Measurements from ENCODE around the gene SMCO1. TPM values are rescaled to one million over a fixed set of nuclear protein-coding genes. Genes with fewer than 3 reads are reported as not detected.
"Not testable (repeated sequence)": the region's sequence is repeated elsewhere in the genome, so short reads cannot be mapped to it uniquely, and the experiment has no call there.

Gene SMCO1
- polyA plus RNA-seq, 2 of the 4 experiments (the other 2 are of a cell fraction) = not detected

DNA sequence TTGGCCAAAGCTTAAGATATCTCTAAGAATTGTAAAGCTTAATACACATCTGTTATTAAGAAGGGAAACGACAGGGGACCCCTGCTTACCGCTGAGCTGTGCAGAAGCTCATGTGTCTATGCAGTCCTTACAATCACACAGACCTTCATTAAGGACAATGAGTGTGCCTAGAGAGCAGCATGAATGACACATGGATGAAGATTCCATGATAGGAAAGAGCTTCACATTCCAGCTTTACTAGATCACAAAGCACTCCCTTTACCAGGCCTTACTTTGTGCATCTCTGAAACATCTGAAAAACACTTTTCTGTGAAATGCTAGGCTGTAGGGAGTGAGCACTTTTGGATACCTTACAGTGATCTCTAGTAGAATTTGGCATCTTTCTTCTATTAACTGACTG, 43.6 kb downstream of the SMCO1 start:
- Histone ChIP-seq H3K4me2 (no peak overlapping the region), H3K4me3 (no peak overlapping the region), H3K4me1 (no peaks in the 10 kb centered on the region), H3K9me3 (no peaks in the 10 kb centered on the region), H3K27ac (no peak overlapping the region)
- CTCF ChIA-PET = no interaction called here
- WGBS (ENCODE audit: missing lambda C conversion rate) = 94% methylated on average over 2 of the region's 2 CpGs
- FAIRE-seq (no peak), ATAC-seq (no peak), DNase-seq (ENCODE audit: low read depth in 1 of 2, low spot score in 1 of 2) (no peak)
- POLR2A ChIA-PET = no interaction called here
- TF ChIP-seq, protein P1, sequence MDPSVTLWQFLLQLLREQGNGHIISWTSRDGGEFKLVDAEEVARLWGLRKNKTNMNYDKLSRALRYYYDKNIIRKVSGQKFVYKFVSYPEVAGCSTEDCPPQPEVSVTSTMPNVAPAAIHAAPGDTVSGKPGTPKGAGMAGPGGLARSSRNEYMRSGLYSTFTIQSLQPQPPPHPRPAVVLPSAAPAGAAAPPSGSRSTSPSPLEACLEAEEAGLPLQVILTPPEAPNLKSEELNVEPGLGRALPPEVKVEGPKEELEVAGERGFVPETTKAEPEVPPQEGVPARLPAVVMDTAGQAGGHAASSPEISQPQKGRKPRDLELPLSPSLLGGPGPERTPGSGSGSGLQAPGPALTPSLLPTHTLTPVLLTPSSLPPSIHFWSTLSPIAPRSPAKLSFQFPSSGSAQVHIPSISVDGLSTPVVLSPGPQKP (IDR thresholded peaks at IDR 0.05; ENCODE audit: low read depth, low read length) = no peak
- TF ChIP-seq, protein P2, sequence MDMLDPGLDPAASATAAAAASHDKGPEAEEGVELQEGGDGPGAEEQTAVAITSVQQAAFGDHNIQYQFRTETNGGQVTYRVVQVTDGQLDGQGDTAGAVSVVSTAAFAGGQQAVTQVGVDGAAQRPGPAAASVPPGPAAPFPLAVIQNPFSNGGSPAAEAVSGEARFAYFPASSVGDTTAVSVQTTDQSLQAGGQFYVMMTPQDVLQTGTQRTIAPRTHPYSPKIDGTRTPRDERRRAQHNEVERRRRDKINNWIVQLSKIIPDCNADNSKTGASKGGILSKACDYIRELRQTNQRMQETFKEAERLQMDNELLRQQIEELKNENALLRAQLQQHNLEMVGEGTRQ (IDR thresholded peaks at IDR 0.05) = no peak
- TF ChIP-seq CBX2 (IDR thresholded peaks at IDR 0.05; ENCODE audit: borderline replicate concordance, low read depth) (no peak), GATA3 (IDR thresholded peaks at IDR 0.05; ENCODE audit: borderline replicate concordance) (no peak), FOXS1 (CRISPR knock-in tag; IDR thresholded peaks at IDR 0.05) (no peak), TP53 (CRISPR knock-in tag; IDR thresholded peaks at IDR 0.05) (no peak), SMC3 (IDR thresholded peaks at IDR 0.05) (no peak), JUNB (IDR thresholded peaks at IDR 0.05) (no peak), POLR2AphosphoS2 (conservative IDR thresholded peaks at IDR 0.05; ENCODE audit: low read length) (no peak), RFX5 (IDR thresholded peaks at IDR 0.05) (no peak), ZSCAN20 (CRISPR knock-in tag; IDR thresholded peaks at IDR 0.05) (no peak), CBX8 (IDR thresholded peaks at IDR 0.05) (no peak), EHMT2 (IDR thresholded peaks at IDR 0.05; ENCODE audit: low read depth) (no peak), MAZ (IDR thresholded peaks at IDR 0.05; ENCODE audit: borderline replicate concordance, low read depth, low read length) (no peak), NPAS2 (CRISPR knock-in tag; IDR thresholded peaks at IDR 0.05; ENCODE audit: borderline replicate concordance) (no peak)
- TF ChIP-seq, protein P3, sequence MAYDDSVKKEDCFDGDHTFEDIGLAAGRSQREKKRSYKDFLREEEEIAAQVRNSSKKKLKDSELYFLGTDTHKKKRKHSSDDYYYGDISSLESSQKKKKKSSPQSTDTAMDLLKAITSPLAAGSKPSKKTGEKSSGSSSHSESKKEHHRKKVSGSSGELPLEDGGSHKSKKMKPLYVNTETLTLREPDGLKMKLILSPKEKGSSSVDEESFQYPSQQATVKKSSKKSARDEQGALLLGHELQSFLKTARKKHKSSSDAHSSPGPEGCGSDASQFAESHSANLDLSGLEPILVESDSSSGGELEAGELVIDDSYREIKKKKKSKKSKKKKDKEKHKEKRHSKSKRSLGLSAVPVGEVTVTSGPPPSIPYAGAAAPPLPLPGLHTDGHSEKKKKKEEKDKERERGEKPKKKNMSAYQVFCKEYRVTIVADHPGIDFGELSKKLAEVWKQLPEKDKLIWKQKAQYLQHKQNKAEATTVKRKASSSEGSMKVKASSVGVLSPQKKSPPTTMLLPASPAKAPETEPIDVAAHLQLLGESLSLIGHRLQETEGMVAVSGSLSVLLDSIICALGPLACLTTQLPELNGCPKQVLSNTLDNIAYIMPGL (CRISPR knock-in tag; IDR thresholded peaks at IDR 0.05; ENCODE audit: borderline replicate concordance) = no peak
- TF ChIP-seq, protein P4, sequence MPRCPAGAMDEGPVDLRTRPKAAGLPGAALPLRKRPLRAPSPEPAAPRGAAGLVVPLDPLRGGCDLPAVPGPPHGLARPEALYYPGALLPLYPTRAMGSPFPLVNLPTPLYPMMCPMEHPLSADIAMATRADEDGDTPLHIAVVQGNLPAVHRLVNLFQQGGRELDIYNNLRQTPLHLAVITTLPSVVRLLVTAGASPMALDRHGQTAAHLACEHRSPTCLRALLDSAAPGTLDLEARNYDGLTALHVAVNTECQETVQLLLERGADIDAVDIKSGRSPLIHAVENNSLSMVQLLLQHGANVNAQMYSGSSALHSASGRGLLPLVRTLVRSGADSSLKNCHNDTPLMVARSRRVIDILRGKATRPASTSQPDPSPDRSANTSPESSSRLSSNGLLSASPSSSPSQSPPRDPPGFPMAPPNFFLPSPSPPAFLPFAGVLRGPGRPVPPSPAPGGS (IDR thresholded peaks at IDR 0.05) = no peak
- TF ChIP-seq, protein P5, sequence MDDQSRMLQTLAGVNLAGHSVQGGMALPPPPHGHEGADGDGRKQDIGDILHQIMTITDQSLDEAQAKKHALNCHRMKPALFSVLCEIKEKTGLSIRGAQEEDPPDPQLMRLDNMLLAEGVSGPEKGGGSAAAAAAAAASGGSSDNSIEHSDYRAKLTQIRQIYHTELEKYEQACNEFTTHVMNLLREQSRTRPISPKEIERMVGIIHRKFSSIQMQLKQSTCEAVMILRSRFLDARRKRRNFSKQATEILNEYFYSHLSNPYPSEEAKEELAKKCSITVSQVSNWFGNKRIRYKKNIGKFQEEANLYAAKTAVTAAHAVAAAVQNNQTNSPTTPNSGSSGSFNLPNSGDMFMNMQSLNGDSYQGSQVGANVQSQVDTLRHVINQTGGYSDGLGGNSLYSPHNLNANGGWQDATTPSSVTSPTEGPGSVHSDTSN (IDR thresholded peaks at IDR 0.05) = no peak

DNA sequence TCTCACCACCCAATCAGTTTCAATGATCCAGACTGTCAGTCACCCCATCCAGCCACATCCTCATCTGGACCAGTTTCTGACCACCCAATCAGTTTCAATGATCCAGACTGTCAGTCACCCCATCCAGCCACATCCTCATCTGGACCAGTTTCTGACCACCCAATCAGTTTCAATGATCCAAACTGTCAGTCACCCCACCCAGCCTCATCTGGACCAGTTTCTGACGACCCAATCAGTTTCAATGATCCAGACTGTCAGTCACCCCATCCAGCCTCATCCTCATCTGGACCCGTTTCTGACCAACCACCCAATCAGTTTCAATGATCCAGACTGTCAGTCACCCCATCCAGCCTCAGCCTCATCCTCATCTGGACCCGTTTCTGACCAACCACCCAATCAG, 45.0 kb downstream of the SMCO1 start:
- ATAC-seq; DNase-seq (ENCODE audit: low read depth in 1 of 2, low spot score in 1 of 2); FAIRE-seq; H3K4me2 ChIP-seq; H3K27ac ChIP-seq; H3K4me3 ChIP-seq; H3K4me1 ChIP-seq; H3K9me3 ChIP-seq; POLR2A ChIA-PET: not testable (repeated sequence)
- CTCF ChIA-PET = interaction anchor here (1.6 kb wide), 1 partner anchor 20 kb away, joined by 4 read pairs; no protein-coding TSS in a partner anchor
- WGBS (ENCODE audit: missing lambda C conversion rate) = 100% methylated on average over 3 of the region's 3 CpGs

DNA sequence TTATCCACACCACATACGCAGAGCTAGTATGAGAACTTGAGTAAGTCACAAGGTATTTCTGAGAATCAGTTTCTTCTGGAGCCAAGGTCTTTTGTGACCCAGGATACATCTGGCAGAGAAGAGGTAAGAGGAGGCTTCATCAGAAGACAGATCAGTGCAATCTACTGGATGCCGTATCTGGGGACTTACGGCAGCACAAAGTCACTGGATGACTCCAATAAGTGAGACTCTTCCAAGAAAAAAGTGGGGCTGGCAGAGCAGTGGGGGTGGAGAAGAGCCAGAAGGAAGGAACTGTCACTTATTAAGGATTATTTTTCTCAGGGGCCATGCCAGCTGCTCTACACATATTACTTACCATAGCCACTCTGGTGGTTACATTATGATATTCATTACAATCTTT, 51.3 kb downstream of the SMCO1 start:
- Histone ChIP-seq H3K9me3 (no peaks in the 10 kb centered on the region), H3K4me1 (no peaks in the 10 kb centered on the region), H3K27ac (no peak overlapping the region), H3K4me2 (no peak overlapping the region), H3K4me3 (no peak overlapping the region)
- POLR2A ChIA-PET = no interaction called here
- no peak for TF ChIP-seq FOSB (CRISPR knock-in tag; IDR thresholded peaks at IDR 0.05)
- no peak for TF ChIP-seq EHMT2 (IDR thresholded peaks at IDR 0.05; ENCODE audit: low read depth)
- TF ChIP-seq, protein P2 (IDR thresholded peaks at IDR 0.05) = no peak
- no peak for TF ChIP-seq SREBF2 (IDR thresholded peaks at IDR 0.05)
- TF ChIP-seq, protein P6, sequence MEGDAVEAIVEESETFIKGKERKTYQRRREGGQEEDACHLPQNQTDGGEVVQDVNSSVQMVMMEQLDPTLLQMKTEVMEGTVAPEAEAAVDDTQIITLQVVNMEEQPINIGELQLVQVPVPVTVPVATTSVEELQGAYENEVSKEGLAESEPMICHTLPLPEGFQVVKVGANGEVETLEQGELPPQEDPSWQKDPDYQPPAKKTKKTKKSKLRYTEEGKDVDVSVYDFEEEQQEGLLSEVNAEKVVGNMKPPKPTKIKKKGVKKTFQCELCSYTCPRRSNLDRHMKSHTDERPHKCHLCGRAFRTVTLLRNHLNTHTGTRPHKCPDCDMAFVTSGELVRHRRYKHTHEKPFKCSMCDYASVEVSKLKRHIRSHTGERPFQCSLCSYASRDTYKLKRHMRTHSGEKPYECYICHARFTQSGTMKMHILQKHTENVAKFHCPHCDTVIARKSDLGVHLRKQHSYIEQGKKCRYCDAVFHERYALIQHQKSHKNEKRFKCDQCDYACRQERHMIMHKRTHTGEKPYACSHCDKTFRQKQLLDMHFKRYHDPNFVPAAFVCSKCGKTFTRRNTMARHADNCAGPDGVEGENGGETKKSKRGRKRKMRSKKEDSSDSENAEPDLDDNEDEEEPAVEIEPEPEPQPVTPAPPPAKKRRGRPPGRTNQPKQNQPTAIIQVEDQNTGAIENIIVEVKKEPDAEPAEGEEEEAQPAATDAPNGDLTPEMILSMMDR (IDR thresholded peaks at IDR 0.05) = no peak
- TF ChIP-seq RAD21 (conservative IDR thresholded peaks at IDR 0.05 in 1 of 2, IDR thresholded peaks at IDR 0.05 in 1 of 2) = no peak
- no peak for DNase-seq (ENCODE audit: low read depth in 1 of 2, low spot score in 1 of 2)
- ATAC-seq = no peak
- FAIRE-seq = no peak
- WGBS (ENCODE audit: missing lambda C conversion rate) = 83% methylated on average over 3 of the region's 3 CpGs
- CTCF ChIA-PET = no interaction called here
